Activated CD8-positive, alpha-beta memory T cell treated with anti-CD3 and anti-CD28 coated beads for 4 hours (primary cell): ENCODE data around the gene SEC62.
"Not testable (repeated sequence)": the region's sequence is repeated elsewhere in the genome, so short reads cannot be mapped to it uniquely, and the experiment has no call there.

Experiments used
- DNase-seq, 2 donors: peaks; one replicate each; pipeline ENCODE4 v3.0.0-alpha.2; 2020; ENCODE audit warnings: low read depth in 2 of 2

The SEC62 gene

GRCh38 chr3:170012683-170013400 lies 46.2 kb downstream of the SEC62 start:
- no peak for DNase-seq

- no peak for DNase-seq
Measured at GRCh38 chr3:170016057-170016456, 49.5 kb downstream of the SEC62 start.

DNA sequence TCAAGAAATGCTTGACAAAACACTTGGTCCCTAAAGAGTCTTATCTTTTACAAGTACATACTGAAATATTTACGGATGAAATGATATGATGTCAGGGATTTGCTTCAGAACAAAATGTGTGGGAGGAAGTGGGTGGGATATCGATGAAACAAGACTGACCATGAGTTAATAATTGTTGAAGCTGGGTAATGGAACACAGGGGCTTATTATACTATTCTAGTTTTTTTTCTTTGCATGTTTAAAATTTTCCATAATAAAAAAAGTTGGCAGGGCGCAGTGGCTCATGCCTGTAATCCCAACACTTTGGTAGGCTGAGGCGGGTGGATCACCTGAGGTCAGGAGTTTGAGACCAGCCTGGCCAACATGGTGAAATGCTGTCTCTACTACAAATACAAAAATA lies 52.7 kb downstream of the SEC62 start:
- not testable (repeated sequence) for DNase-seq

DNA sequence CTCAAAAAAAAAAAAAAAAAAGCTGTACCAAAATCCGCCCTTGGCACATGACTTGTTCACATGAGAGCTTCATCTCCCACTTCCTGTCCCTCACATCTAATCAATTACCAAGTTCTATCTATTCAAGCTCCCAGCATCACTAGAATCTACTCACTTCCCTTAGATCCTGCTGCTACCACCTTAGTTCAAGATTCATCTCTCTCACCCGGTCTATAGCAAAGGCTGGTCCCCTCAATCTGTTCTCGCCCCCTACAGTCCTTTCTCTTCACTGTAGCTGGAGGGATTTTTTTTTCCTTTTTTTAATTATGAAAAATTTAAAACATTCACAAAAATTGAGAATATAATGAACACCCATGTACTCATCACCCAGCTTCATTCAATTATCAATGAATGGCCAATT lies 54.5 kb downstream of the SEC62 start:
- DNase-seq: no peak

GRCh38 chr3:170022336-170022735 lies 55.7 kb downstream of the SEC62 start:
- DNase-seq: no peak

- DNase-seq: no peak
Measured at GRCh38 chr3:170023165-170023564, 56.6 kb downstream of the SEC62 start.

- no peak for DNase-seq
Measured at GRCh38 chr3:170024581-170024980, 58.0 kb downstream of the SEC62 start.

DNA sequence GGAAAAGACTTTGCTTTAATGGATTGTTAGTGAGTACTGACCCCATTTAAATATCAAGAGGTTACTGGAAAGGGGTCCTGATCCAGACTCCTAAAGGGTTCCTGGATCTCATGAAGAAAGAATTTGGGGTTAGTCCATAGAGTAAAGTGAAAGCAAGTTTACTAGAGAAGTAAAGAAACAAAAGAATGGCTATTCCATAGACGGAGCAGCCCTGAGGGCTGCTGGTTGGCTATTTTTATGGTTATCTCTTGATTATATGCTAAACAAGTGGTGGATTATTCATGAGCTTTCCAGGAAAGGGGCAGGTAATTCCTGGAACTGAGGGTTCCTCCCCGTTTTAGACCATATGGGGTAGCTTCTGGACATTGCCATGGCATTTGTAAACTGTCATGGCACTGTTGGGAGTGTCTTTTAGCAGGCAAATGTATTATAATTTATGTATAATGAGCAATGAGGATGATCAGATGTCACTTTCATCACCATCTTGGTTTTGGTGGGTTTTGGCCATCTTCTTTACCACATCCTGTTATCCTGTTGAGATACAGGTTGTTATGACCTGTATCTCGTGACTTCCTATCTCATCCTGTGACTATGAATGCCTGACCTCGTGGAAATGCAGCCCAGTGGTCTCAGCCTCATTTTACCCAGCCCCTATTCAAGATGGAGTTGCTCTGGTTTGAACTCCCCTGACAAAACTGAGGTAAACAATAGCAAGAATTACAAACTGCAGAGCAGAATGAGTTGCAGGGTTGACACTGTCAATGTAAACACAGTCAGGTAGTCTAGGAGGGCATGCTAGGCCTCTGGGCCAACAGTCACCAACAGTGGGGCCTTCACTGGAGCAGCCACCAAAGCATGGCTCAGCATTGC lies 60.9 kb downstream of the SEC62 start:
- DNase-seq: no peak

- no peak for DNase-seq
Measured at GRCh38 chr3:170033489-170033888, 66.9 kb downstream of the SEC62 start.

DNA sequence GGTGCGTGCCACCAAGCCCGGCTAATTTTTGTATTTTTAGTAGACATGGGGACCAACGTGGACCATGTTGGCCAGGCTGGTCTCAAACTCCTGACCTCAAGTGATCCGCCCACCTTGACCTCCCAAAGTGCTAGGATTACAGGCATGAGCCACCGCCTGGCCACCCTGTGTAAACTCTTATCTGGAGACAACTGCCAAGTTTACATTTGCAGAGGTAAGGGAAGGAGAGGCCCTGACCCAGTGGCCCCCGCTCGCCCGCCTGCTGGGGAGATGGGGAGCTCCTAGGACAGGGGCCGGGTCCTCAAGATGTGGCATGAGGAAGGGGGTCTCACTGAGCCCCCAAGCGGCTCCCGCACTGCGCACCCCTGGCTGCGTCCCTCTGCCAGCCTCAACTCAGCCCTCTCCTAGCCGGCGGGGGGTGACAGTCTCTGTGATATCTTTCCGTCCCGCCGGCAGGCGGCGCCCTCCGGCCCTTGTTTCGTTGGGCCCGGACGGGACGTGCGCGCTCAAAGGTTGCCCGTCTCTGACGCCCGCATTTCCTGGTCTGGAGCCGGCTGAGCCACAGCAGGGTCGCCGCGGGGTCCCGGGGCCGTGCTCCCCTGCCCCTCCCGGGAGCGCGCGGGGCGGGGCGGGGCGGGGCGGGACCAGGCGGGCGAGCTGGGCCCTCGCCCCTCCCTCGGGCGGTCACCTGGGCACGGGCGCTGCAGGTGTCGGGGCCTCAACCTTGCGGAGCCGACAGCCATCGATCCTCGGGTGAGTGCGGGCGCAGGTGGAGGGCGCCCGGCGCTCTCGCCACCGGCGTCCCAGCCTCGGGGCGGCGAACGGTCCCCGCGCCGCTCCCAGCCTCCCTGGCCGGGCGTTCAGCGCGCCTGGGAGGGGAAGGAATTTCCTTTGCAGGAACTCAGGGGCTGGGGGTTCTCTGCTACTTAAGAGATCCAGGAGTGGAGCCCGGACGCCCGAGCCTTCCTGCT lies 71.1 kb downstream of the SEC62 start, which contains the start of gene GPR160:
TSS of gene GPR160 (plus strand) at position 533 of the 971 bp plus-strand sequence. CDS start 45,978 bp downstream, outside the sequence.
- peak; percentile 41 to 53 for DNase-seq

DNA sequence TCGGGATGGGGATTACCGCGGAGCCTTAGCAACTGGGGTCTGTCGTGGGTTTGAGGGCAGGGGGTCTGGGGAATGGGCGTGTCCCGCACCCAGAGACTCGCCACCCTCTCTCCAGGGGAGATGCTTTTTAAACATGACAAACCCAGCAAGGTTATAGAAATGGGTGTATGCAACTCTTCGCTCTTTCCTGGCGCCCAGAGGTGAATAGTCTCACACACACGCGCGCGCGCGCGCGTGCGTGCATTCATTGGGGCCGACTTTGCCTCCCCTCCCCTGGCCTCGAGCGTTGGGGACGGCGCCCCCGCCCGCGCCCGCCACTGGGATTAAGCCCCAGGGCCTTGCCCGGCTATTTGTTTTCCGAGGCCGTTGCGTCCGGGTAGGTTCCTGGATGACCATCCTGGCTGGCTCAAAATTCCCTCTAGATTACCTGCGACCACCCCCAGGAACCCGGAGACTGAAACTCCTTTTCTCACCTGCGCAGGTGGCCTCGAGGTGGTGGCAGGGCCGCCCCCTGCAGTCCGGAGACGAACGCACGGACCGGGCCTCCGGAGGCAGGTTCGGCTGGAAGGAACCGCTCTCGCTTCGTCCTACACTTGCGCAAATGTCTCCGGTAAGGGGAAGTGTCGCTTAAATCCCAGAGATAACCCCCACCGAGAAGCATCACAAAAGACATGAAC lies 72.0 kb downstream of the SEC62 start:
- DNase-seq: peak in 1 of 2 donors; percentile 6

GRCh38 chr3:170040418-170040817 lies 73.8 kb downstream of the SEC62 start:
- DNase-seq: no peak

- no peak for DNase-seq
Measured at GRCh38 chr3:170043506-170043905, 76.9 kb downstream of the SEC62 start.

GRCh38 chr3:170044271-170044670 lies 77.7 kb downstream of the SEC62 start:
- DNase-seq: no peak

DNA sequence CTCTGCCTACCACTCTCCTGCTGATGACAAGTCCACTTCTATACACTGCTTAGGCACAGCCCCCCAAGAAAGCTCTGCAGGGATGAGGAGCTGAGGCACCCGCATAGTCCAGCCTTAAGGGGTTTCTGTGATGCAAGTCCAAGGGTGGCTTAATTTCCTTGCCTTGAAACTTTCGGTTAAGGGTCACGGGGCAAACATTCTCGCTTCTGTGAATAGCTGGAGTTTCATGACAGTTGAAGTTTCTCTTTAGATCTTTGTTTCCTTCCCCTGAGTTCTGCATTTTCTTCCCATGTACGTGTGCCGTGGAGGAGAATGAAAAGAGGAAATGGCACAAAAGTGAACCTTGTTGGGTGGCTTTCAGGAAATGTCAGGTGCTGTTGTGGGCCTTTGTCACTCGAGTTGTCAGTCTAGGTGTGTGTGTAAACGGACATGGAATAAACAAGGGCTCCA lies 78.2 kb downstream of the SEC62 start:
- DNase-seq: no peak

GRCh38 chr3:170046269-170047132 lies 79.9 kb downstream of the SEC62 start:
- no peak for DNase-seq

DNA sequence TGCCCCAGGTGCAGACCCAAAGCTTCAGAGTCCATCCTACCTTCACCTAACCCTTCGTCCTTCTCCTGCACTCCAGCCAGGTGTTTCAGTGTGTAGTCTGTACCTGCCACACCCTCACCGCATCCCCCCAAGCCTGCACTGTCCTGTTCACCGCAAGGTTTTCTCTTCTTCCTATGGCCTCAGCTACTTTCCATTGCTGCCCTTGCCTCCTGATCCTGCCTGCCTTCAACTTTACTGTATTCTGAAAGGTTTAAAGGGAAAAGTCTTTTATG lies 80.5 kb downstream of the SEC62 start:
- DNase-seq: no peak
